HUES64 (cell line): ENCODE data around the gene NPHS1.
"Not testable (repeated sequence)": the region's sequence is repeated elsewhere in the genome, so short reads cannot be mapped to it uniquely, and the experiment has no call there.

Experiments
- H3K27ac ChIP-seq: 2 replicates; pipeline ENCODE4 v1.7.0; 2013; ENCODE audit warnings: low read depth, low read length, inconsistent platforms
- H3K27me3 ChIP-seq: 2 replicates; pipeline ENCODE4 v1.6.1; 2013; ENCODE audit warnings: mild to moderate bottlenecking, low read length; ENCODE audit not compliant: insufficient read depth
- H3K36me3 ChIP-seq: 2 replicates; pipeline ENCODE4 v1.6.1; 2013; ENCODE audit warnings: mild to moderate bottlenecking, low read length; ENCODE audit not compliant: insufficient read depth
- H3K4me1 ChIP-seq: 2 replicates; pipeline ENCODE4 v1.6.1; 2013; ENCODE audit warnings: mild to moderate bottlenecking, low read length, moderate library complexity; ENCODE audit not compliant: insufficient read depth
- H3K4me3 ChIP-seq: 2 replicates; pipeline ENCODE4 v1.5.1; 2013; ENCODE audit warnings: mild to moderate bottlenecking, low read length, moderate library complexity
- H3K9ac ChIP-seq: 2 replicates; pipeline ENCODE4 v1.6.1; 2013; ENCODE audit warnings: mild to moderate bottlenecking, low read depth, low read length
- H3K9me3 ChIP-seq: 2 replicates; pipeline ENCODE4 v1.6.1; 2013; ENCODE audit warnings: low read depth, low read length; ENCODE audit not compliant: insufficient read depth
- WGBS: fragments of 150-250, 120-280 bp; methylation state at CpG from one replicate; pipeline ENCODE4 v1.1.7; 2013; ENCODE audit warnings: missing lambda C conversion rate; 5-methylcytosine and 5-hydroxymethylcytosine counted together

NPHS1 gene

GRCh38 chr19:35846038-35846668 is 6.2 kb downstream of the NPHS1 start:
- H3K27me3 ChIP-seq: peaks cover 87% of the 10 kb centered on the region
- no peak overlapping the region for H3K27ac ChIP-seq
- H3K4me3 ChIP-seq: peak overlapping the region; percentile 55
- H3K9me3 ChIP-seq: no peaks in the 10 kb centered on the region
- no peaks in the 10 kb centered on the region for H3K36me3 ChIP-seq
- WGBS: 5% methylated on average over 26 of the region's 26 CpGs
- no peaks in the 10 kb centered on the region; the same call in 1 of the 2 replicates for H3K4me1 ChIP-seq
- no peak overlapping the region for H3K9ac ChIP-seq

- Histone ChIP-seq H3K36me3 (no peaks in the 10 kb centered on the region), H3K4me3 (peak overlapping the region; percentile 55), H3K9me3 (no peaks in the 10 kb centered on the region), H3K9ac (no peak overlapping the region), H3K27ac (no peak overlapping the region), H3K27me3 (peaks cover 82% of the 10 kb centered on the region), H3K4me1 (no peaks in the 10 kb centered on the region; the same call in 1 of the 2 replicates)
- WGBS: 4% methylated on average over 63 of the region's 63 CpGs
Observed at GRCh38 chr19:35845215-35846037, 6.9 kb downstream of the NPHS1 start.

GRCh38 chr19:35844482-35845214 is 7.7 kb downstream of the NPHS1 start:
- Histone ChIP-seq H3K9ac (no peak overlapping the region), H3K9me3 (no peaks in the 10 kb centered on the region), H3K27me3 (peaks cover 77% of the 10 kb centered on the region), H3K27ac (no peak overlapping the region), H3K36me3 (no peaks in the 10 kb centered on the region), H3K4me3 (peak overlapping the region; percentile 55; the same call in 1 of the 2 replicates), H3K4me1 (no peaks in the 10 kb centered on the region; the same call in 1 of the 2 replicates)
- 64% methylated on average over 16 of the region's 16 CpGs for WGBS

GRCh38 chr19:35843676-35844481 is 8.4 kb downstream of the NPHS1 start:
- Histone ChIP-seq H3K27ac (no peak overlapping the region), H3K4me3 (peak overlapping the region; percentile 42; the same call in 1 of the 2 replicates), H3K36me3 (no peaks in the 10 kb centered on the region), H3K4me1 (no peaks in the 10 kb centered on the region; the same call in 1 of the 2 replicates), H3K27me3 (peaks cover 69% of the 10 kb centered on the region), H3K9ac (no peak overlapping the region), H3K9me3 (no peaks in the 10 kb centered on the region)
- 17% methylated on average over 42 of the region's 42 CpGs for WGBS

- Histone ChIP-seq H3K27me3 (peaks cover 61% of the 10 kb centered on the region), H3K27ac (no peak overlapping the region), H3K4me1 (no peaks in the 10 kb centered on the region; the same call in 1 of the 2 replicates), H3K9ac (no peak overlapping the region), H3K9me3 (no peaks in the 10 kb centered on the region), H3K4me3 (no peak overlapping the region), H3K36me3 (no peaks in the 10 kb centered on the region)
- 82% methylated on average over 4 of the region's 4 CpGs for WGBS
Observed at GRCh38 chr19:35842666-35843272, 9.5 kb downstream of the NPHS1 start.

GRCh38 chr19:35841961-35842595 is 10.2 kb downstream of the NPHS1 start:
- H3K27me3 ChIP-seq: peaks cover 60% of the 10 kb centered on the region
- WGBS: 74% methylated on average over 13 of the region's 13 CpGs
- H3K36me3 ChIP-seq: no peaks in the 10 kb centered on the region

GRCh38 chr19:35836096-35836495 is 16.2 kb downstream of the NPHS1 start:
- not testable (repeated sequence) for H3K27ac ChIP-seq, H3K9ac ChIP-seq, H3K4me1 ChIP-seq, H3K4me3 ChIP-seq, H3K36me3 ChIP-seq, H3K9me3 ChIP-seq
- 64% methylated on average over 11 of the region's 11 CpGs for WGBS
- H3K27me3 ChIP-seq: peaks cover 21% of the 10 kb centered on the region

More at GRCh38 chr19:35841961-35842595, 10.2 kb downstream of the NPHS1 start:
- H3K4me1 ChIP-seq: no peaks in the 10 kb centered on the region; the same call in 1 of the 2 replicates
- no peak overlapping the region for H3K9ac ChIP-seq
- no peak overlapping the region for H3K27ac ChIP-seq
- no peaks in the 10 kb centered on the region for H3K9me3 ChIP-seq
- H3K4me3 ChIP-seq: no peak overlapping the region

- 71% methylated on average over 7 of the region's 7 CpGs for WGBS
- Histone ChIP-seq H3K4me3 (no peak overlapping the region), H3K27me3 (peaks cover 28% of the 10 kb centered on the region), H3K27ac (no peak overlapping the region), H3K9ac (no peak overlapping the region), H3K4me1 (no peaks in the 10 kb centered on the region), H3K36me3 (no peaks in the 10 kb centered on the region), H3K9me3 (no peaks in the 10 kb centered on the region)
Observed at GRCh38 chr19:35833972-35834371, 18.3 kb downstream of the NPHS1 start.

GRCh38 chr19:35832054-35832453 is 20.2 kb downstream of the NPHS1 start:
- no peaks in the 10 kb centered on the region for H3K9me3 ChIP-seq
- no peak overlapping the region for H3K27ac ChIP-seq
- H3K36me3 ChIP-seq: no peaks in the 10 kb centered on the region
- no peak overlapping the region for H3K9ac ChIP-seq
- WGBS: 73% methylated on average over 4 of the region's 4 CpGs
- no peaks in the 10 kb centered on the region for H3K4me1 ChIP-seq
- H3K27me3 ChIP-seq: peaks cover 26% of the 10 kb centered on the region
- H3K4me3 ChIP-seq: no peak overlapping the region

GRCh38 chr19:35830986-35831385 is 21.3 kb downstream of the NPHS1 start:
- H3K27me3 ChIP-seq: peaks cover 21% of the 10 kb centered on the region; the same call in 1 of the 2 replicates

More at GRCh38 chr19:35830986-35831385, 21.3 kb downstream of the NPHS1 start:
- H3K9ac ChIP-seq: no peak overlapping the region
- H3K4me3 ChIP-seq: no peak overlapping the region
- no peak overlapping the region for H3K27ac ChIP-seq
- H3K4me1 ChIP-seq: no peaks in the 10 kb centered on the region
- 75% methylated on average over 16 of the region's 18 CpGs for WGBS
- H3K36me3 ChIP-seq: no peaks in the 10 kb centered on the region
- H3K9me3 ChIP-seq: no peaks in the 10 kb centered on the region
